A673 (cell line): Measurements from ENCODE around the gene WDR54.

ENCODE experiments used
- CTCF ChIP-seq: fragments of 300-800, 200-600 bp; sonication (generic); conservative IDR thresholded peaks from 2 replicates; pipeline ENCODE4 v1.5.1; 2017; ENCODE audit warnings: low read depth, mild to moderate bottlenecking, antibody characterized with exemption, low read length, moderate library complexity, mixed read lengths
- EZH2 ChIP-seq: fragments of 200-600 bp; sonication (generic); IDR thresholded peaks from 2 replicates; pipeline ENCODE4 v1.6.1; 2017; ENCODE audit warnings: borderline replicate concordance, low read depth, mild to moderate bottlenecking, mixed read lengths, antibody characterized with exemption, low read length; ENCODE audit not compliant: poor library complexity, severe bottlenecking

- TF ChIP-seq CTCF = no peak
- no peak for TF ChIP-seq EZH2
These were observed 5.7 kb upstream of the WDR54 start for GRCh38 chr2:74415762-74416395.
